ENCODE results near the gene SPOPL. TPM values are rescaled to one million over a fixed set of nuclear protein-coding genes. Genes with fewer than 3 reads are reported as not detected.
A peak's percentile ranks its signal among the peaks of the same experiment; 100 is the strongest.
"Not testable (repeated sequence)": the region's sequence is repeated elsewhere in the genome, so short reads cannot be mapped to it uniquely, and the experiment has no call there.

SPOPL gene
- total and polyA plus RNA-seq, 4 donors, result 3.4 to 15.8 (median 9.4) TPM

DNA sequence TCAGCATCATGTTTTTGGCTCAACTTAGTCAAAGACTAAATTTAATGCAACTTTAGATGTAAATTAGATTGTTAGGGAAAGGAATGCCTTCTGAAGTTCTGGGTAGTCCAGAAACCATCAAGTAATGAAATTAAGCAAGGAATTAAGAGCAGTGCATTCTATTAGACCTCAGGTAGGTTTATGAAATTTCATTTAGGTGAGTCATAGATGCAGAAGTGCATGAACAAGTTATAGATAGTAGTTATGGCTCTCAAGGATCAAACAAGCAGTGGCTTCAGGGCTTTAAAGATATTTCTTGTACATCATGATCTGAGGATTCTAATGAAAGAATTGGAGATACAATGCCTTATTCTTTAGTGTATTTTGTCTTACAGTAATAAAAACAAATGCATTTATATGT, 25.4 kb upstream of the SPOPL start (continued):
- TF ChIP-seq, protein P1, sequence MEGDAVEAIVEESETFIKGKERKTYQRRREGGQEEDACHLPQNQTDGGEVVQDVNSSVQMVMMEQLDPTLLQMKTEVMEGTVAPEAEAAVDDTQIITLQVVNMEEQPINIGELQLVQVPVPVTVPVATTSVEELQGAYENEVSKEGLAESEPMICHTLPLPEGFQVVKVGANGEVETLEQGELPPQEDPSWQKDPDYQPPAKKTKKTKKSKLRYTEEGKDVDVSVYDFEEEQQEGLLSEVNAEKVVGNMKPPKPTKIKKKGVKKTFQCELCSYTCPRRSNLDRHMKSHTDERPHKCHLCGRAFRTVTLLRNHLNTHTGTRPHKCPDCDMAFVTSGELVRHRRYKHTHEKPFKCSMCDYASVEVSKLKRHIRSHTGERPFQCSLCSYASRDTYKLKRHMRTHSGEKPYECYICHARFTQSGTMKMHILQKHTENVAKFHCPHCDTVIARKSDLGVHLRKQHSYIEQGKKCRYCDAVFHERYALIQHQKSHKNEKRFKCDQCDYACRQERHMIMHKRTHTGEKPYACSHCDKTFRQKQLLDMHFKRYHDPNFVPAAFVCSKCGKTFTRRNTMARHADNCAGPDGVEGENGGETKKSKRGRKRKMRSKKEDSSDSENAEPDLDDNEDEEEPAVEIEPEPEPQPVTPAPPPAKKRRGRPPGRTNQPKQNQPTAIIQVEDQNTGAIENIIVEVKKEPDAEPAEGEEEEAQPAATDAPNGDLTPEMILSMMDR (IDR thresholded peaks at IDR 0.05; ENCODE audit: low read depth, low read length, missing input control), result no peak
- TF ChIP-seq HNF4G (IDR thresholded peaks at IDR 0.05) (no peak), GABPA (IDR thresholded peaks at IDR 0.05 in 1 of 2, conservative IDR thresholded peaks at IDR 0.05 in 1 of 2) (no peak)

DNA sequence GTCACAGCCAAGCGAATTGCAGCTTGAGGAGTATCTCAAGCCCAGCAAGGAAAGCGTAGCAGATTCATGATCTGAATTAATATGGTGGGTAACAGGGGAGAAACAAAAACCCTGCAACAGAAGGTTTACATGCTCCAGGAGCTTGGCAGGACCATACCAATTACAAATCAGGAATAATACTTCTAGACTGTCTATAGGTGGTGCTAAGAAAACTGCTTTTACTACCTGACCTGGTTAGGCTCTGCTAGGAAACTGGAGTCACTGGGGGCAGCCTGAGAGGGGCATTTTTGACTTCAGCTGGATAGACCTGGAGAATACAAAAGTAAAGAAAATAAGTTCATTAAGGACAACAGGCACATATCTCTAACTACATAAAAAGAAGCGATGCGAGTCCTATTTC, 24.6 kb upstream of the SPOPL start:
- Histone ChIP-seq H3K27ac (ENCODE audit: low read depth in 1 of 2, low read length in 2 of 2) (no peak overlapping the region), H3K4me1 (ENCODE audit: control insufficient read depth in 4 of 4, insufficient read depth in 4 of 4, low read length in 3 of 4) (no peaks in the 10 kb centered on the region), H3K27me3 (ENCODE audit: control insufficient read depth in 4 of 4, insufficient read depth in 4 of 4, low read length in 3 of 4) (no peaks in the 10 kb centered on the region), H3K4me3 (ENCODE audit: low read depth in 1 of 3, low read length in 3 of 3) (no peak overlapping the region), H3K9me3 (ENCODE audit: control insufficient read depth in 4 of 4, low read length in 3 of 4) (no peaks in the 10 kb centered on the region), H3K36me3 (ENCODE audit: control insufficient read depth in 4 of 4, insufficient read depth in 3 of 4, low read depth in 1 of 4, low read length in 3 of 4) (no peaks in the 10 kb centered on the region), H3K9ac (ENCODE audit: low read depth in 1 of 2, low read length in 2 of 2) (no peak overlapping the region)
- DNase-seq (ENCODE audit: low spot score), result no peak
- TF ChIP-seq, protein P2, sequence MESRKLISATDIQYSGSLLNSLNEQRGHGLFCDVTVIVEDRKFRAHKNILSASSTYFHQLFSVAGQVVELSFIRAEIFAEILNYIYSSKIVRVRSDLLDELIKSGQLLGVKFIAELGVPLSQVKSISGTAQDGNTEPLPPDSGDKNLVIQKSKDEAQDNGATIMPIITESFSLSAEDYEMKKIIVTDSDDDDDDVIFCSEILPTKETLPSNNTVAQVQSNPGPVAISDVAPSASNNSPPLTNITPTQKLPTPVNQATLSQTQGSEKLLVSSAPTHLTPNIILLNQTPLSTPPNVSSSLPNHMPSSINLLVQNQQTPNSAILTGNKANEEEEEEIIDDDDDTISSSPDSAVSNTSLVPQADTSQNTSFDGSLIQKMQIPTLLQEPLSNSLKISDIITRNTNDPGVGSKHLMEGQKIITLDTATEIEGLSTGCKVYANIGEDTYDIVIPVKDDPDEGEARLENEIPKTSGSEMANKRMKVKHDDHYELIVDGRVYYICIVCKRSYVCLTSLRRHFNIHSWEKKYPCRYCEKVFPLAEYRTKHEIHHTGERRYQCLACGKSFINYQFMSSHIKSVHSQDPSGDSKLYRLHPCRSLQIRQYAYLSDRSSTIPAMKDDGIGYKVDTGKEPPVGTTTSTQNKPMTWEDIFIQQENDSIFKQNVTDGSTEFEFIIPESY (IDR thresholded peaks at IDR 0.05), result no peak
- TF ChIP-seq RAD21 (IDR thresholded peaks at IDR 0.05), result peak; percentile 68 to 71
- 95% methylated on average over 4 of the region's 4 CpGs for WGBS

DNA sequence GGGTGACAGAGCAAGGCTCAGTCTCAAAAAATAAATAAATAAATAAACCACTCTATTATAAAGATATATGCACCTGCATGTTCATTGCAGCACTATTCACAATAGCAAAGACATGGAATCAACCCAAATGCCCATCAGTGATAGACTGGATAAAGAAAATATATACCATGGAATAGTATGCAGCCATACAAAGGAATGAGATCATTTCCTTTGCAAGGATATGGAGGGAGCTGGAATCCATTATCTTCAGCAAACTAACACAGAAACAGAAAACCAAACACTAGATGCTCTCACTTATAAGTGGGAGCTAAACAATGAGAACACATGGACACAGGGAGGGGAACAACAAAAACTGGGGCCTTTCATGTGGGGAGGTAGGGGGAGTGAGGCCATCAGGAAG, 18.8 kb upstream of the SPOPL start:
- not testable (repeated sequence) for DNase-seq (ENCODE audit: low spot score); H3K36me3 ChIP-seq (ENCODE audit: control insufficient read depth in 4 of 4, insufficient read depth in 3 of 4, low read depth in 1 of 4, low read length in 3 of 4); H3K4me3 ChIP-seq (ENCODE audit: low read depth in 1 of 3, low read length in 3 of 3); H3K27ac ChIP-seq (ENCODE audit: low read depth in 1 of 2, low read length in 2 of 2); H3K27me3 ChIP-seq (ENCODE audit: control insufficient read depth in 4 of 4, insufficient read depth in 4 of 4, low read length in 3 of 4); H3K4me1 ChIP-seq (ENCODE audit: control insufficient read depth in 4 of 4, insufficient read depth in 4 of 4, low read length in 3 of 4); H3K9me3 ChIP-seq (ENCODE audit: control insufficient read depth in 4 of 4, low read length in 3 of 4); H3K9ac ChIP-seq (ENCODE audit: low read depth in 1 of 2, low read length in 2 of 2)

DNA sequence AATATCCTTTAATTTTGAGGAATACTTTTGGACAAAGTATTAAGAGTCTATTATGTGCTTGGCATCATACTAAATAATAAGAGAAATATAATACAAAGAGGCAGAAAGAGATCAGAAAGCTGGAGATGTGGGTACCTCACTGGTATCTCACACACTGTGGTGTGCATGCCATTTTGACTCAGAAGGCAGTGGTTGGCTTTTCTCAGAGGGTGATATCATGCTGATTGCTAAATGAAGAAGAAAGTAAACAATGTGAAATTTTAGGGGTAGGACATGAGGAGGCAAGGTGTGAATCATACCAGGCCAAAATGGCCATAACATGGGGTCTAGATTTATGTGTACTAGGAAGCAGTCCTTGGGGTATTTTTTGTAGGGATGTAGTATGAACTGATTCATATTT, 16.6 kb upstream of the SPOPL start:
- no peaks in the 10 kb centered on the region for H3K36me3 ChIP-seq (ENCODE audit: control insufficient read depth in 4 of 4, insufficient read depth in 3 of 4, low read depth in 1 of 4, low read length in 3 of 4)
- no peaks in the 10 kb centered on the region for H3K27me3 ChIP-seq (ENCODE audit: control insufficient read depth in 4 of 4, insufficient read depth in 4 of 4, low read length in 3 of 4)
- no peak overlapping the region for H3K9ac ChIP-seq (ENCODE audit: low read depth in 1 of 2, low read length in 2 of 2)
- H3K4me1 ChIP-seq (ENCODE audit: control insufficient read depth in 4 of 4, insufficient read depth in 4 of 4, low read length in 3 of 4), result no peaks in the 10 kb centered on the region
- H3K27ac ChIP-seq (ENCODE audit: low read depth in 1 of 2, low read length in 2 of 2), result no peak overlapping the region
- H3K4me3 ChIP-seq (ENCODE audit: low read depth in 1 of 3, low read length in 3 of 3), result no peak overlapping the region
- no peak for DNase-seq (ENCODE audit: low spot score)
- H3K9me3 ChIP-seq (ENCODE audit: control insufficient read depth in 4 of 4, low read length in 3 of 4), result no peaks in the 10 kb centered on the region
- TF ChIP-seq YY1 (IDR thresholded peaks at IDR 0.05) (no peak), FOXA1 (IDR thresholded peaks at IDR 0.05) (no peak), FOXA2 (IDR thresholded peaks at IDR 0.05) (no peak), SP1 (IDR thresholded peaks at IDR 0.05) (no peak), RAD21 (IDR thresholded peaks at IDR 0.05) (no peak), RXRA (IDR thresholded peaks at IDR 0.05) (no peak), HNF4G (IDR thresholded peaks at IDR 0.05) (no peak), HNF4A (conservative IDR thresholded peaks at IDR 0.05) (no peak), NR2F2 (IDR thresholded peaks at IDR 0.05) (no peak), GABPA (IDR thresholded peaks at IDR 0.05 in 1 of 2, conservative IDR thresholded peaks at IDR 0.05 in 1 of 2) (no peak), TAF1 (conservative IDR thresholded peaks at IDR 0.05) (no peak), EGR1 (IDR thresholded peaks at IDR 0.05; ENCODE audit: low read depth in 2 of 2) (no peak)
- TF ChIP-seq, protein P1 (IDR thresholded peaks at IDR 0.05; ENCODE audit: low read depth, low read length, missing input control), result no peak
- TF ChIP-seq, protein P3, sequence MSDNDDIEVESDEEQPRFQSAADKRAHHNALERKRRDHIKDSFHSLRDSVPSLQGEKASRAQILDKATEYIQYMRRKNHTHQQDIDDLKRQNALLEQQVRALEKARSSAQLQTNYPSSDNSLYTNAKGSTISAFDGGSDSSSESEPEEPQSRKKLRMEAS (IDR thresholded peaks at IDR 0.05), result no peak
- TF ChIP-seq, protein P2 (IDR thresholded peaks at IDR 0.05), result no peak

Data from liver (tissue), 9 donors.